PFSK-1 (cell line): ENCODE results near the gene PPIE.

ENCODE experiments used
- FOXP2 ChIP-seq: optimal IDR thresholded peaks from 2 replicates; pipeline ENCODE3; 2011; ENCODE audit warnings: borderline replicate concordance, control low read depth, inconsistent platforms; ENCODE audit not compliant: insufficient read depth; ENCODE audit errors: extremely low read length, extremely low read depth
- POLR2AphosphoS5 ChIP-seq: IDR thresholded peaks from 2 replicates; pipeline ENCODE4 v1.6.1; 2012; ENCODE audit warnings: low read depth, mild to moderate bottlenecking, control low read depth, low read length, moderate library complexity
- SIN3A ChIP-seq: IDR thresholded peaks from 2 replicates; pipeline ENCODE4 v1.6.1; 2012; ENCODE audit warnings: mild to moderate bottlenecking, low read length, moderate library complexity, borderline replicate concordance; ENCODE audit not compliant: insufficient read depth
- TAF1 ChIP-seq: IDR thresholded peaks from 2 replicates; pipeline ENCODE4 v1.6.1; 2012; ENCODE audit warnings: low read length, control low read depth, borderline replicate concordance; ENCODE audit not compliant: insufficient read depth
- TF ChIP-seq, protein P1 (sequence below), 2 experiments: IDR thresholded peaks; 2 replicates each; pipeline versions ENCODE4 v1.6.1 to v1.8.0; 2011 to 2012; ENCODE audit warnings: low read depth in 2 of 2, low read length in 2 of 2, control low read depth in 1 of 2, inconsistent platforms in 1 of 2, mild to moderate bottlenecking in 1 of 2, moderate library complexity in 1 of 2; ENCODE audit not compliant: insufficient read depth in 1 of 2

Gene PPIE

DNA sequence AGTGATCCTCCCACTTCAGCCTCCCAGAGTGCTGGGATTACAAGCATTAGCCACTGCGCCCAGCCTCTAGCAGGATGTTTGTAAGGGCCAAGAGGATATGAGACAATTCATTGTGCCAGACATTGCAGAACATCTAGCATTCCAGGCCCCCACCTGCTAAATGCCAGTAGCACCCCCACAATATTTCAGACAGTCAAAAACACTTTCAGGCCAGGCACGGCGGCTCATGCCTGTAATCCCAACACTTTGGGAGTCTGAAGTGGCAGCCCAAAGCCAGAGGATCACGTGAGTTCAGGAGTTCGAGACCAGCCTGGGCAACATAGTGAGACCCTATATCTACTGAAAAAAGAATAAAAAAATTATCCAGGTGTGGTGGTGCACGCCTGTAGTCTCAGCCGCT, 12.9 kb downstream of the PPIE start:
- TF ChIP-seq SIN3A: no peak
- TF ChIP-seq TAF1: no peak
- no peak for TF ChIP-seq FOXP2
- TF ChIP-seq, protein P1, sequence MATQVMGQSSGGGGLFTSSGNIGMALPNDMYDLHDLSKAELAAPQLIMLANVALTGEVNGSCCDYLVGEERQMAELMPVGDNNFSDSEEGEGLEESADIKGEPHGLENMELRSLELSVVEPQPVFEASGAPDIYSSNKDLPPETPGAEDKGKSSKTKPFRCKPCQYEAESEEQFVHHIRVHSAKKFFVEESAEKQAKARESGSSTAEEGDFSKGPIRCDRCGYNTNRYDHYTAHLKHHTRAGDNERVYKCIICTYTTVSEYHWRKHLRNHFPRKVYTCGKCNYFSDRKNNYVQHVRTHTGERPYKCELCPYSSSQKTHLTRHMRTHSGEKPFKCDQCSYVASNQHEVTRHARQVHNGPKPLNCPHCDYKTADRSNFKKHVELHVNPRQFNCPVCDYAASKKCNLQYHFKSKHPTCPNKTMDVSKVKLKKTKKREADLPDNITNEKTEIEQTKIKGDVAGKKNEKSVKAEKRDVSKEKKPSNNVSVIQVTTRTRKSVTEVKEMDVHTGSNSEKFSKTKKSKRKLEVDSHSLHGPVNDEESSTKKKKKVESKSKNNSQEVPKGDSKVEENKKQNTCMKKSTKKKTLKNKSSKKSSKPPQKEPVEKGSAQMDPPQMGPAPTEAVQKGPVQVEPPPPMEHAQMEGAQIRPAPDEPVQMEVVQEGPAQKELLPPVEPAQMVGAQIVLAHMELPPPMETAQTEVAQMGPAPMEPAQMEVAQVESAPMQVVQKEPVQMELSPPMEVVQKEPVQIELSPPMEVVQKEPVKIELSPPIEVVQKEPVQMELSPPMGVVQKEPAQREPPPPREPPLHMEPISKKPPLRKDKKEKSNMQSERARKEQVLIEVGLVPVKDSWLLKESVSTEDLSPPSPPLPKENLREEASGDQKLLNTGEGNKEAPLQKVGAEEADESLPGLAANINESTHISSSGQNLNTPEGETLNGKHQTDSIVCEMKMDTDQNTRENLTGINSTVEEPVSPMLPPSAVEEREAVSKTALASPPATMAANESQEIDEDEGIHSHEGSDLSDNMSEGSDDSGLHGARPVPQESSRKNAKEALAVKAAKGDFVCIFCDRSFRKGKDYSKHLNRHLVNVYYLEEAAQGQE (IDR thresholded peaks at IDR 0.05; ENCODE audit: insufficient read depth in 1 of 2, low read depth in 2 of 2, low read length in 2 of 2): no peak
- TF ChIP-seq POLR2AphosphoS5: no peak

DNA sequence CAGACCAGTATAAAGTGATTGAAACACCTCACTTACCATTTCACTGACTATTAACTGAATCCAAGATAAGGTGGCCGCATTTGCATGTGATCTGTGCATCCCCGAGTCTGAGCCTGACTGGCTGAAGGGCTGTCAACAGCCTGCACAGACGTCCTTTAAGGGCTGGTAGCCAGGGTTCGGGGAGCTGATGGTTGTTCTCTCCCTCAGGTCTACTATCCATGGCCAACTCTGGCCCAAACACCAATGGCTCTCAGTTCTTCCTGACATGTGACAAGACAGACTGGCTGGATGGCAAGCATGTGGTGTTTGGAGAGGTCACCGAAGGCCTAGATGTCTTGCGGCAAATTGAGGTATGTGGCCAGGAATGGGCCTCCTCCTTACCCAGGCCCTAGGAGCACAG, 14.0 kb downstream of the PPIE start:
- TF ChIP-seq TAF1 (no peak), POLR2AphosphoS5 (no peak), FOXP2 (no peak), SIN3A (no peak)
- TF ChIP-seq, protein P1 (IDR thresholded peaks at IDR 0.05; ENCODE audit: insufficient read depth in 1 of 2, low read depth in 2 of 2, low read length in 2 of 2): no peak

DNA sequence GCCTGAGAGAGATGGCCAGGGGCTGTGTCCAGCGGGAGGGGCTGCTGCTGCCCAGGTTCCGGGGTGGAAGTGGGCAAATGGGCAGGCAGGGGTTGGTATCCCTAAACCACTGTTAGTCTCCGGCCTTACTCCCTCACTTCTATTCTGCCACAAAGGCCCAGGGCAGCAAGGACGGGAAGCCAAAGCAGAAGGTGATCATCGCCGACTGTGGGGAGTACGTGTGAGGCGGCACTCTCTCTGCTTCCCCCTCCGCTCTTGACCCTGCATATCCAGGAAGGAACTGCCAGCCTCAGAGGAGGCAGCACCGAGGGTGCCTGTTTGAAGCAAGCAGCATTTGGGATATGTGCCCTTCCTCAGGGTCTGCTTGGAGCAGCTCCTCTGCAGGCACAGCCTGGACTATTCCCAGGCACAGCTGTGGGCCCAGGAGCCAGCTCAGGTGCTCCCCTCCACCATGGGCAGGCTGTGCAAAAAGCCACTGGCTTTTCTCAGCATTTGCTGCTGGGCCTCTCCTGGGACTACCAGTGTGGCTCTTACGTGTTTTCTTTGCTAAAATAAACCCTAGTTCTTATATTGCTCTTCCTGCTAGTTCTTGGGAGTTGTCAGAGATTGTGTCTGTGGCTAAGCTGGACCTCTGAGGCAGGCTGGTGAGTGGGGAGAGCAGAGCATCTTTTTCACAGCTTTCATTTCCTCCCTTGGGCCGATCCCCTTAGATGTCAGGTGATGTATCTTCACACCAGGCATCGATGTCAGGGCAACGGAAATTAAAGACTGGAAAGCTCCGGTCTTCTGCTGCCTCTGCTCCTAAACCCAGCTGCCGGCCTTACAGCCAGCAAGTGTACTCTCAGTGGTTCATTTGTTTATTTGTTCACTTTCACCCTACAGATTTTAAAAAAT, 14.7 kb downstream of the PPIE start:
- TF ChIP-seq, protein P1 (IDR thresholded peaks at IDR 0.05; ENCODE audit: insufficient read depth in 1 of 2, low read depth in 2 of 2, low read length in 2 of 2): no peak
- TF ChIP-seq TAF1 (no peak), FOXP2 (no peak), POLR2AphosphoS5 (no peak), SIN3A (no peak)

DNA sequence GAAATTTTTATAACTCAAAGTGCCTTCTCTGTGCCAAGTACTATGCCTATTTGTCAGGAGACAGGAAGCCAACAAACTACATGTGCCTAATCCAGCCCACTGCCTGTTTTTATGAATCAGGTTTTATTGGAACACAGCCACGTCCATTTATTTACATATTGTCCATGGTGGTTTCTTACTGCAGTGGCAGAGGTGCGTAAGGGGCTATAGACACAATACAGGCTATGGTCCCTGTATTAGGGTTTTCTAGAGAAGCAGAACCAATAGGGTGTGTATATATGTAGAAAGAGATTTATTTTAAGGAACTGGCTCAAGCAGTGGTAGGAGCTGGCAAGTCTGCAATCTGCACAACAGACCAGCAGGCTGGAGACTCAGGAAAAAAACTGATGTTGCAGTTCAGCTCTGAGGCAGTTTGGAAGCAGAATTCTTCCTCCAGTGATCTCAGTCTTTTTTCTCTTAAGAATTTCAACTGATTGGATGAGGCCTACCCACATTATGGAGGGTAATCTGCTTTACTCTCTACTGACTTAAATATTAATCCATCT, 15.4 kb downstream of the PPIE start:
- TF ChIP-seq POLR2AphosphoS5: no peak
- TF ChIP-seq FOXP2: no peak
- no peak for TF ChIP-seq SIN3A
- TF ChIP-seq TAF1: no peak
- TF ChIP-seq, protein P1 (IDR thresholded peaks at IDR 0.05; ENCODE audit: insufficient read depth in 1 of 2, low read depth in 2 of 2, low read length in 2 of 2): no peak
